H7 (cell line): Measurements from ENCODE around the gene CACNA1E. TPM values are rescaled to one million over a fixed set of nuclear protein-coding genes. Genes with fewer than 3 reads are reported as not detected.
A peak's percentile ranks its signal among the peaks of the same experiment; 100 is the strongest.

ENCODE experiments used
- DNase-seq: peaks from one replicate; pipeline ENCODE4 v3.0.0; 2012
- H3K27me3 ChIP-seq: 2 replicates; pipeline ENCODE4 v1.6.0; 2011; ENCODE audit warnings: mild to moderate bottlenecking, low read length; ENCODE audit not compliant: control insufficient read depth, insufficient read depth
- H3K36me3 ChIP-seq: replicated peaks from 2 replicates; pipeline ENCODE4 v1.5.1; 2011; ENCODE audit warnings: low read length; ENCODE audit not compliant: control insufficient read depth, insufficient read depth
- H3K4me3 ChIP-seq: 2 replicates; pipeline ENCODE4 v1.5.1; 2011; ENCODE audit warnings: low read depth, mild to moderate bottlenecking, control low read depth, low read length, moderate library complexity; ENCODE audit not compliant: insufficient read depth
- total RNA-seq: library from RNA; depleted of rRNA; stranded (reverse); fragments of >200 nt; shearing (Covaris generic); gene quantifications from 2 replicates; pipeline ENCODE4 v1.2.3, GENCODE V29; 2014

The CACNA1E gene
- total RNA-seq, 1 experiment from 2014 or later, result 4.1 TPM

DNA sequence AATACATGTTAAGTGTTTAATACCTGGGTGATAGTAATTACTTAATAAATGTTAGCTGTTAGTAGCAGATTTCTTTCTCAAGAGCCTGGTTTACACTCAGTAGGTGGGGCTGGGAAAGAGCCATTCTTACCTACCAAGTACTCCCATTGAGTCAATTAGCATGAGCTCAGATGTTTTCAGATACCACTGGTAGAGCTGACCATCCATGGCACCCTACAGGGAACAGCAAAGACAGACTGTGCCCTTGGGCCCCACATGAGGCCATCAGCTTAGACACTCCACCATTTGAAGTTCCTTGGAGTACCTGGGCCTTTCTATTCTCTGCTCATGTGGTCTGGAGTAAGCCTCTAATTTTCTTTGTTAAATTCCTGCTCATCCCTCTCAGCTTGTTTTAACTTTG is 179.3 kb downstream of the CACNA1E start:
- no peaks in the 10 kb centered on the region for H3K36me3 ChIP-seq
- no peaks in the 10 kb centered on the region for H3K27me3 ChIP-seq
- H3K4me3 ChIP-seq, result no peak overlapping the region
- no peak for DNase-seq

- DNase-seq, result no peak
- Histone ChIP-seq H3K4me3 (no peak overlapping the region), H3K36me3 (no peaks in the 10 kb centered on the region), H3K27me3 (no peaks in the 10 kb centered on the region)
Observed at GRCh38 chr1:181664543-181664942, 181.2 kb downstream of the CACNA1E start.

DNA sequence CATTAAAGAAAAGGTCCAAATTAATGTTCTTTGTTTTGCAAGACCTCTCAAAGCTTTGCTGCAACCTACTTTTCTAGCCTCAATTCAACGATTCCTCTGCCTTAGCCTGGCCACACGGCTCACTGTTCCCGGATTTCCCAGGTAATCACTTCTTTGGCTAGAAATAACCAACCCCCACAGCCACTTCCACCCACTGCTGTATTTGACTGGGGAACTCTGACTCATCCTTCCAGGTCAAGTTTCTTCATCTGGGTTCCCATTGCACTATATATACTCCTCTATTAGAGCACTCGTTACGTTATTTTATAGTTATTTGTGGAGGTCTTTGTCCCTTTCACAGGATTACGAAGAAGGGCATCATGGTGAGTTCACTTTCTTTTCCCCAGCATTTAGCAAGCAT is 185.9 kb downstream of the CACNA1E start:
- H3K4me3 ChIP-seq, result no peak overlapping the region
- no peak for DNase-seq
- H3K36me3 ChIP-seq, result no peaks in the 10 kb centered on the region
- H3K27me3 ChIP-seq, result no peaks in the 10 kb centered on the region

- Histone ChIP-seq H3K27me3 (no peaks in the 10 kb centered on the region), H3K36me3 (no peaks in the 10 kb centered on the region), H3K4me3 (no peak overlapping the region)
- peak; percentile 21 for DNase-seq
Observed at GRCh38 chr1:181674617-181675016, 191.3 kb downstream of the CACNA1E start.

- H3K36me3 ChIP-seq, result no peaks in the 10 kb centered on the region
- H3K27me3 ChIP-seq, result no peaks in the 10 kb centered on the region
- DNase-seq, result no peak
- no peak overlapping the region for H3K4me3 ChIP-seq
Observed at GRCh38 chr1:181675091-181675917, 192.0 kb downstream of the CACNA1E start.

GRCh38 chr1:181675918-181676190 is 192.5 kb downstream of the CACNA1E start:
- Histone ChIP-seq H3K4me3 (no peak overlapping the region), H3K36me3 (no peaks in the 10 kb centered on the region)
- DNase-seq, result no peak

GRCh38 chr1:181676269-181676668 is 193.0 kb downstream of the CACNA1E start:
- Histone ChIP-seq H3K27me3 (no peaks in the 10 kb centered on the region), H3K36me3 (no peaks in the 10 kb centered on the region), H3K4me3 (no peak overlapping the region)
- DNase-seq, result peak; percentile 63

More at GRCh38 chr1:181675918-181676190, 192.5 kb downstream of the CACNA1E start:
- H3K27me3 ChIP-seq, result no peaks in the 10 kb centered on the region

GRCh38 chr1:181680332-181680731 is 197.0 kb downstream of the CACNA1E start:
- H3K27me3 ChIP-seq, result no peaks in the 10 kb centered on the region
- no peak for DNase-seq
- no peaks in the 10 kb centered on the region for H3K36me3 ChIP-seq
- H3K4me3 ChIP-seq, result no peak overlapping the region

DNA sequence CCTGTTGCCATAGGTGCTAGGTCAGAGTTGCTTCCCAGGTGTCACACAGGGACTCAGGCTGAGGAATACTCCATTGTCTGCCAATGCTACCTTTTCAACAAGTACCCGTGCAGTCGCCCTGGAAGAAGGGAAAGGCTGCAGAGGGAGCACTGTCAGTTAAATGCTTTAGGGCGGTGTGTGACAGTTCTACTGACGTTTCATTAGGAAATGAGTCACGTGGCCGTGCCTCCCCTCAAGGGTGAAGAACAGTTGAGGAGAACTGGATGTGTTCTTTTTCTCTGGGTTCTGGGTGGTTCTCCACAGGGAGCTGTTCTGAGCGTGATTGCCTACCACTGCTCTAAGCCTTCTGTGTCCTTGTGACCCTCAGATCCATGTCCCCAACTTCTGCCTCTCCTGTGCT is 197.6 kb downstream of the CACNA1E start:
- no peak overlapping the region for H3K4me3 ChIP-seq
- DNase-seq, result no peak
- no peaks in the 10 kb centered on the region for H3K27me3 ChIP-seq
- no peaks in the 10 kb centered on the region for H3K36me3 ChIP-seq

- no peak for DNase-seq
- no peak overlapping the region for H3K4me3 ChIP-seq
- H3K36me3 ChIP-seq, result no peaks in the 10 kb centered on the region
- no peaks in the 10 kb centered on the region for H3K27me3 ChIP-seq
Observed at GRCh38 chr1:181685211-181685610, 201.9 kb downstream of the CACNA1E start.

GRCh38 chr1:181701891-181702290 is 218.6 kb downstream of the CACNA1E start:
- Histone ChIP-seq H3K27me3 (no peaks in the 10 kb centered on the region; the same call in 1 of the 2 replicates), H3K36me3 (no peaks in the 10 kb centered on the region), H3K4me3 (no peak overlapping the region)
- no peak for DNase-seq

DNA sequence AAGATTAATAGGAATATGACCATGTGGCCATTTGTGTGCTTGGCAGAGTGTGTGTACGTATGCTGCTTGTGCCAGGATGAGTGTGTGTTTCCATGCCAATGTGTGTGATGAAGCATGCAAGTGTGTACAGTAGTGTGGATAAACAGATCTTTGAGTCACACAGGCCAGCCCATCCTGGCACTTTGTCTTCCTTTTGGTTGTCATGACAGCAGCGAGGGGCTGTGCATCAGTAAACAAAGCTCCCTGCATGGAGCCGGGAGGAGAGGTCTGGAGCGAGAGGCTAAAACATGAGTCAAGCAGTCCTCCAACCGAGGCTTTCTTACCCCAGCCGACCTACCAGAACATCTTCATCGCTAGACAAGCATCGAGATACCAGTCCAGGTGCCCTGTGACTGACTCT is 221.2 kb downstream of the CACNA1E start:
- Histone ChIP-seq H3K36me3 (no peaks in the 10 kb centered on the region), H3K4me3 (no peak overlapping the region), H3K27me3 (no peaks in the 10 kb centered on the region; the same call in 1 of the 2 replicates)
- no peak for DNase-seq

- Histone ChIP-seq H3K4me3 (no peak overlapping the region), H3K27me3 (no peaks in the 10 kb centered on the region; the same call in 1 of the 2 replicates), H3K36me3 (no peaks in the 10 kb centered on the region)
- DNase-seq, result no peak
Observed at GRCh38 chr1:181711820-181712219, 228.5 kb downstream of the CACNA1E start.

DNA sequence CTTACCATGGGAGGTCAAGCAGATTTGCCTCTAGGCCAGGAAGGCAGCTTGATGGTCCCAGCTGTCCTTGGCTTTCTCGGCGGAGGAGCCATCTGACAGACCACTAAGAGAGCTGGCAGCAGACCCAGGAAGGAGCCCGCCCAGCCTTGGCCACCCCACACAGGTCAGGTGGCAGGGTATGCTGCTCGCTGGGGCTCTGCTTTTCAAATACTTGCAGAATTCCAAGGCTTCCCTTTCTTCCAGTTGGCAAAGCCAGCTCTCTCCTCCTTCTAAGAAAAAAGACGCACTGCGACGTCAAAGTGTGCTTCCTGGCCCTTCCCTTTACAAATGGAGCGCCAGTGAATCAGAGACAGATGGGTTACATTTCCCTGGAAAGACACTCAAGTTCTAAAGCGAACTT is 229.4 kb downstream of the CACNA1E start:
- no peak overlapping the region for H3K4me3 ChIP-seq
- no peaks in the 10 kb centered on the region; the same call in 1 of the 2 replicates for H3K27me3 ChIP-seq
- no peak for DNase-seq
- no peaks in the 10 kb centered on the region for H3K36me3 ChIP-seq

GRCh38 chr1:181714428-181714827 is 231.1 kb downstream of the CACNA1E start:
- DNase-seq, result peak; percentile 61
- H3K4me3 ChIP-seq, result no peak overlapping the region
- no peaks in the 10 kb centered on the region for H3K36me3 ChIP-seq
- no peaks in the 10 kb centered on the region; the same call in 1 of the 2 replicates for H3K27me3 ChIP-seq
